ENCODE measurements around the gene CNTD1.
A peak's percentile ranks its signal among the peaks of the same experiment; 100 is the strongest.

Gene CNTD1

DNA sequence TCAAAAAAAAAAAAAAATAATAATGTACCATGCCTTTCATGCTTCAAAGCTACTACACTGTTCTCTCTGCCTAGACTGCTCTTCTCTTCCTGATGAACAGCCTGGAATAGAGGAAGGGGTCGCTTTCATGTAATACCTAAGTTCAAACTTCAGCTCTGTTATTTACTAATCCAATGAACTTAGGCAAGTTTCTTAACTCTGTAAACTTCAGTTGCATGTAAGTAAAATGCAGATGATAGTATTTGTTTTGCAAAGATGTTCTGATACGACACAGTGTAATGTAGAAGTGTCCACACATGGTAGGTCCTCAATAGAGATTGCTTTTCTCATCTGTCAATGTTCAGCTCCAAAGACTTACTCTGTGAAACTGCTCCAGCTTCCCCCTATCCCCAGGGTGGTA lies 6.7 kb upstream of the CNTD1 start:
- H3K36me3 Mint-ChIP-seq (ENCODE audit: low read depth), result peaks cover 10% of the 10 kb centered on the region
- H3K9me3 Mint-ChIP-seq, result no peaks in the 10 kb centered on the region
- H3K27ac Mint-ChIP-seq, result no peak overlapping the region
- peaks cover 10% of the 10 kb centered on the region for H3K4me1 Mint-ChIP-seq
- H3K4me3 Mint-ChIP-seq, result no peak overlapping the region
- H3K27me3 Mint-ChIP-seq (ENCODE audit: low read depth), result peaks cover 3% of the 10 kb centered on the region
- TF ChIP-seq, protein P1, sequence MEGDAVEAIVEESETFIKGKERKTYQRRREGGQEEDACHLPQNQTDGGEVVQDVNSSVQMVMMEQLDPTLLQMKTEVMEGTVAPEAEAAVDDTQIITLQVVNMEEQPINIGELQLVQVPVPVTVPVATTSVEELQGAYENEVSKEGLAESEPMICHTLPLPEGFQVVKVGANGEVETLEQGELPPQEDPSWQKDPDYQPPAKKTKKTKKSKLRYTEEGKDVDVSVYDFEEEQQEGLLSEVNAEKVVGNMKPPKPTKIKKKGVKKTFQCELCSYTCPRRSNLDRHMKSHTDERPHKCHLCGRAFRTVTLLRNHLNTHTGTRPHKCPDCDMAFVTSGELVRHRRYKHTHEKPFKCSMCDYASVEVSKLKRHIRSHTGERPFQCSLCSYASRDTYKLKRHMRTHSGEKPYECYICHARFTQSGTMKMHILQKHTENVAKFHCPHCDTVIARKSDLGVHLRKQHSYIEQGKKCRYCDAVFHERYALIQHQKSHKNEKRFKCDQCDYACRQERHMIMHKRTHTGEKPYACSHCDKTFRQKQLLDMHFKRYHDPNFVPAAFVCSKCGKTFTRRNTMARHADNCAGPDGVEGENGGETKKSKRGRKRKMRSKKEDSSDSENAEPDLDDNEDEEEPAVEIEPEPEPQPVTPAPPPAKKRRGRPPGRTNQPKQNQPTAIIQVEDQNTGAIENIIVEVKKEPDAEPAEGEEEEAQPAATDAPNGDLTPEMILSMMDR (IDR thresholded peaks at IDR 0.05; ENCODE audit: unreplicated experiment in 3 of 3), result no peak

DNA sequence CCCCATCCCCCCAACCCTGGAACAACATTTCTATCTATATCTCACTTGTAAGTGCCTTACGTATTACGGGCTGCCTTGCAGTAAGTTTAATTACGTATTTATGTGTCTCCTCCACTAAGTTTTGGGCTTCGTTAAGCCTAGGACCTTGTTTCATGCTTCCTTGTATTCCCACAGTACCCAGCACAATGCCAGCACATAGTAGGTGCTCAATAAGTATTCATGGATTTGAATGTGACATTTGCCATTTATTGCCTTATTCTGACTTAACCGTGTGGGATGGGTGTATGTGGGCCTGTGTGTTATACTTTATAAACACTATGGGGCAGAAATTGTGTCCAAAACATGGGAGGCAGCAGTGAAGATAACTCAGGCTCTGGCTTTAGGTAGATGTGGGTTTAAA lies 6.1 kb upstream of the CNTD1 start:
- Mint-ChIP-seq H3K9me3 (no peaks in the 10 kb centered on the region), H3K27ac (no peak overlapping the region), H3K4me3 (no peak overlapping the region), H3K27me3 (ENCODE audit: low read depth) (peaks cover under 1% of the 10 kb centered on the region), H3K4me1 (peaks cover 16% of the 10 kb centered on the region), H3K36me3 (ENCODE audit: low read depth) (peaks cover 10% of the 10 kb centered on the region)
- TF ChIP-seq, protein P1 (IDR thresholded peaks at IDR 0.05; ENCODE audit: unreplicated experiment in 3 of 3), result no peak

DNA sequence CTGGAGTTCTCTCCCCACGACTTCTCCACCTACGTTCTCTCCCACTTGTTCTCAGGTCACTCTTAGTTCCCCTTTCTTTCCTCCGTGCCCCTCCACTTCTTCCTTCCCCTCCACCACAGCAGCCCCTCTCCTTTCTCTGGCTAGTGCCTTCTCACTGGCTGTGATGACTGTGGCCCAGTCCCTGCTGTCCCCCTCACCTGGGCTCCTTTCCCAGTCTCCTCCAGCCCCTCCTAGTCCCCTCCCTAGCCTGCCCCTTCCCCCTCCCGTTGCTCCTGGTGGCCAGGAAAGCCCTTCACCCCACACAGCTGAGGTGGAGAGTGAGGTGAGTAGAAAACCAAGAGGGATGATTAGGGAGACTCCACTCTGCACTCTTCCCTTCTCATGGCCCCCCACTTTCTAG lies 3.6 kb upstream of the CNTD1 start:
- H3K27ac Mint-ChIP-seq, result peak overlapping the region in 1 of 3 experiments; percentile 81
- peak overlapping the region in 1 of 3 experiments; percentile 79 for H3K4me3 Mint-ChIP-seq
- H3K27me3 Mint-ChIP-seq (ENCODE audit: low read depth), result no peaks in the 10 kb centered on the region
- TF ChIP-seq, protein P1 (IDR thresholded peaks at IDR 0.05; ENCODE audit: unreplicated experiment in 3 of 3), result no peak
- H3K9me3 Mint-ChIP-seq, result no peaks in the 10 kb centered on the region
- peaks cover 6% of the 10 kb centered on the region for H3K36me3 Mint-ChIP-seq (ENCODE audit: low read depth)
- H3K4me1 Mint-ChIP-seq, result peaks cover 28% of the 10 kb centered on the region

DNA sequence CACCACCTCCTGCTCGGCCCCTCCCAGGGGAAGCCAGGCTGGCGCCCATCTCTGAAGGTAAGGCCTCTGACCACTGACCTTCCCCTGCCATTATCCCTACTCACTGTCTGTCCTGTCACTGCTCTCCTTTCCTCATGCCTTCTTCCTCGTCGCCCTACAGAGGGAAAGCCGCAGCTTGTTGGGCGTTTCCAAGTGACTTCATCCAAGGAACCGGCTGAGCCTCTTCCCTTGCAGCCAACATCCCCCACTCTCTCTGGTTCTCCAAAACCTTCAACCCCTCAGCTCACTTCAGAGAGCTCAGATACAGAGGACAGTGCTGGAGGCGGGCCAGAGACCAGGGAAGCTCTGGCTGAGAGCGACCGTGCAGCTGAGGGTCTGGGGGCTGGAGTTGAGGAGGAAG lies 3.2 kb upstream of the CNTD1 start:
- Mint-ChIP-seq H3K4me1 (peaks cover 28% of the 10 kb centered on the region), H3K4me3 (peak overlapping the region; percentile 67 to 79 (median 74)), H3K9me3 (no peaks in the 10 kb centered on the region), H3K27me3 (ENCODE audit: low read depth) (no peaks in the 10 kb centered on the region), H3K27ac (peak overlapping the region in 2 of 3 experiments; percentile 29 to 81), H3K36me3 (ENCODE audit: low read depth) (peaks cover 6% of the 10 kb centered on the region)
- TF ChIP-seq, protein P1 (IDR thresholded peaks at IDR 0.05; ENCODE audit: unreplicated experiment in 3 of 3), result no peak

DNA sequence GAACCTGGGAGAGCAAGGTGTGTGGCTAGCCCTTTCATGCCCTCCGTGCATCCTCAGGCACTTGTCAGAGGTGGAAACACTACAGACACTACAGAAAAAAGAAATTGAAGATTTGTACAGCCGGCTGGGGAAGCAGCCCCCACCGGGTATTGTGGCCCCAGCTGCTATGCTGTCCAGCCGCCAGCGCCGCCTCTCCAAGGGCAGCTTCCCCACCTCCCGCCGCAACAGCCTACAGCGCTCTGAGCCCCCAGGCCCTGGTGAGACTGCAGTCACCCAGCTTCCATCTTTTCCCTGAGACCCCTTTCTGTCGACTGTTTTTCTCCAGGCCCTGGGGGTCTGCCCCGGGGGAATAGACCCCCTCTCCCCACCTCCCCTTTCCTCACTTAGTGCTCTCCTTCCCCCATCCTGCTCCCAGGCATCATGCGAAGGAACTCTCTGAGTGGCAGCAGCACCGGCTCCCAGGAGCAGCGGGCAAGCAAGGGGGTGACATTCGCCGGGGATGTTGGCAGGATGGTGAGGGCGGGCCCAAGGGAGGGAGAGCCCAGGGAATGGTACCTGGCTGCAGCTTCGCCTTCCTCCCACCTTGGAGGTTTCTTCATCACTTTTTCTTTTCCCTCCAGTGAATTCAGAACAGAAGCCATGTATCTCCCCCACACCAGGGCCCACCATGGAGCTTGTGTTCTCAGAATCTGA lies 2.4 kb upstream of the CNTD1 start:
- peak overlapping the region; percentile 97 to 99 (median 98) for H3K4me3 Mint-ChIP-seq
- TF ChIP-seq, protein P1 (IDR thresholded peaks at IDR 0.05; ENCODE audit: unreplicated experiment in 3 of 3), result no peak
- H3K36me3 Mint-ChIP-seq (ENCODE audit: low read depth), result peaks cover 6% of the 10 kb centered on the region
- no peaks in the 10 kb centered on the region for H3K27me3 Mint-ChIP-seq (ENCODE audit: low read depth)
- no peaks in the 10 kb centered on the region for H3K9me3 Mint-ChIP-seq
- H3K4me1 Mint-ChIP-seq, result peaks cover 28% of the 10 kb centered on the region
- H3K27ac Mint-ChIP-seq, result peak overlapping the region; percentile 85 to 98 (median 97)

All from nephron (organoid).